Measurements from ENCODE around the gene COX10.

The COX10 gene

DNA sequence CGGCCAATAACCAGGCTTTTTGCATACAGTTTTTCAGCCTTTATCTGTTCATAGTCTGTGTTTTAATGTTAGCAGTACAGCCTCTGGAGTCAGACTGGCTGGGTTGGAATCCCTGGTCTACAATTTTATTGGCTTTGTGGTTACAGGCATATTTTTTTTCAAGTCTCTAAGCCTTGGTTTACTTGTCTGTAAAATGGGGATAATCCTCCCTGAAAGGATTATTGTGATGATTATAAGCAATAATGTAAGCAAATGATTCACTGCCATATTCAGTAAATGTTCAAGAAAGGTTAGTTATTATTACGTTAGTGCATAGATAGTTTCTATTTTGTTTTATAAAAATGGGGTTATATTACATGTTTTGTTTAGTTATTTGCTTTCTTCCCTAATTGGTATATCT is 15.7 kb downstream of the COX10 start:
- Histone ChIP-seq H3K4me2 (no peak overlapping the region), H4K20me1 (peaks cover 0 to 72% (median 37%) of the 10 kb centered on the region in 11 experiments; a peak in 16 of 22 replicates), H3K36me3 (peaks cover 15 to 56% (median 45%) of the 10 kb centered on the region in 11 experiments), H3K27ac (no peak overlapping the region), H3K4me1 (peaks cover 0 to 9% (median 7%) of the 10 kb centered on the region in 10 experiments; a peak in 12 of 20 replicates), H3K9me3 (replicated peaks in 1 of 11) (no peaks in the 10 kb centered on the region), H3K9ac (no peak overlapping the region), H3K4me3 (no peak overlapping the region), H3K27me3 (no peaks in the 10 kb centered on the region)
- TF ChIP-seq Cebpa-rat (IDR thresholded peaks at IDR 0.05): no peak

DNA sequence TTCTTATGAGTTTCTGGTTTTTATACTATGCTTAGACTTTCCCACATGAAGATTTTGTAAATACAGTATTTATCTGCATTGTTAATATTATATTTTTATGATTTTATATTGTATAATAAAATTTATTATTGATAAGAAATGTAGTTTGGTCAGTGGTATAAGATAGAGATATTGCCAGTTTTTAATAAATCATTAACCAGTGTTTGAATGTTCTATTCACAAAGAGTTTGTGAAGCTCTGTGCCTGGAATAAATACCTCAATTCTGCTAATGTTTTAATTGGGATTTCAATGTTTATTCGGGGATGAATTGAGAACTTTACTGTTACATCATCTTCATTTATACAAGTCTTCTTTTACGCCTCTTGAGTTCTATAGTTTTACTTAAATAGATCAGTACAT is 16.9 kb downstream of the COX10 start:
- no peak overlapping the region for H3K4me2 ChIP-seq
- TF ChIP-seq Cebpa-rat (IDR thresholded peaks at IDR 0.05): no peak
- no peak overlapping the region for H3K9ac ChIP-seq
- H3K27me3 ChIP-seq: no peaks in the 10 kb centered on the region
- H3K9me3 ChIP-seq (replicated peaks in 1 of 11): no peaks in the 10 kb centered on the region
- H3K27ac ChIP-seq: no peak overlapping the region
- H3K4me1 ChIP-seq: peaks cover 0 to 9% (median 7%) of the 10 kb centered on the region in 10 experiments; a peak in 12 of 20 replicates
- no peak overlapping the region for H3K4me3 ChIP-seq
- peaks cover 0 to 79% (median 46%) of the 10 kb centered on the region in 11 experiments; a peak in 16 of 22 replicates for H4K20me1 ChIP-seq
- H3K36me3 ChIP-seq: peaks cover 11 to 44% (median 33%) of the 10 kb centered on the region in 11 experiments

DNA sequence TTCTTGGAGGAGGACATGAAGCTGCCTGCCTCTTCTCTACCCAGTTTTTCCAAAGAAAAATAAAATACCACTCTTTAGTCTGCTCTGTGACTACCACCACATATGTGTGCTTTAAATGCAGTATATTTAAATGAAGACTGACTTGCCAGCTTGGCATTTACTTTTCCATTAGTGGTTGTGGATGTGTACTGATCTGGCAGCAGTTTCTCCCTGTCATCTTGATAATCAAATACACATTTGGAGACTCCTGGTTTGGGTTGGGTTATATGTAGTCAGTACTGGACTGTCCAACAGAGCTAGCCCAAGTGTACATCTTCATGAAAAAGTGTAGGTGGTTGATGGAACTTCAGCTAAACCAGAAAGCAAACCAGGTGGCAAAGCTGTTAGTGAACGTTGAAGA is 19.9 kb downstream of the COX10 start:
- H3K4me1 ChIP-seq: peaks cover 0 to 13% (median 8%) of the 10 kb centered on the region in 10 experiments; a peak in 17 of 20 replicates
- no peak overlapping the region for H3K27ac ChIP-seq
- H3K9ac ChIP-seq: no peak overlapping the region
- H3K9me3 ChIP-seq (replicated peaks in 1 of 11): no peaks in the 10 kb centered on the region
- TF ChIP-seq Cebpa-rat (IDR thresholded peaks at IDR 0.05): no peak
- H3K36me3 ChIP-seq: peaks cover 0 to 25% (median 11%) of the 10 kb centered on the region in 11 experiments; a peak in 15 of 22 replicates
- peaks cover 0 to 73% (median 38%) of the 10 kb centered on the region in 11 experiments; a peak in 15 of 22 replicates for H4K20me1 ChIP-seq
- no peaks in the 10 kb centered on the region for H3K27me3 ChIP-seq
- no peak overlapping the region for H3K4me3 ChIP-seq
- H3K4me2 ChIP-seq: no peak overlapping the region

DNA sequence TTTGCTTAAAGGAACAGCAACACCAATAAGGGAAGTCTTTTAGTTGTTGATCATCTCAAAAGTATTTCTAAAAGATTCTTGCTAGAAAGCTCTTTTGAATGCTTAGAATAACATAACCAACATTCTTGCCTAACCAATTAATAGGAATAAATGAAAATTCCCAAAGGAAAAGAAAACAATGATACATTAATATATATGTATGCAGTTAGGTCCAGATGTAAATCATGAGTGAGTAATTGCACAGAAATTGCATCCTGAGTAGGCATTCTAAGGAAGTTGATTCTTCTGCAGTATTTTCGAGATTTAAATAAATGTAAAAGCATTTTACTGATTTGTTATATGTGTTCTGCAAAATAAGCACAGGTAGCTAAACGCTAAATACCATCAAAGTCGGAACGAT is 22.1 kb downstream of the COX10 start:
- Histone ChIP-seq H3K27me3 (no peaks in the 10 kb centered on the region), H3K27ac (no peak overlapping the region)

DNA sequence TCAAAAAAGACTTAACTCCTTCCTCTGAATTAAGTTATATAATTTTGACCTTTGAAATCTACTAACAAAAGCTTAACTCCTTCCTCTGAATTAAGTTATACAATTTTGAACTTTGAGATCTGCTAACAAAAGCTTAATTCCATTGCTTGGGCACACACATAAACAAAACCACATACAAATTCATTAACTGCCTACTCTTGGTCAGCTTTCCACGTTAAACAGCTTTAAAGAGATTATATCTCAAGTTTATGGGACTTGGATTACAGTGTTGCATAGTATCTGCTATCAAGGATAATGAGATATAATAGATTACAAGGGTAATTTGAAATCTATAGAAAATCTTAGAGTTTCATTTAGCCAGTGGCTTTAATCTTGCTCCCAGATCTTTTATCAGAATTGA is 23.5 kb downstream of the COX10 start:
- TF ChIP-seq Cebpa-rat (IDR thresholded peaks at IDR 0.05): no peak
- H3K4me3 ChIP-seq: no peak overlapping the region
- peaks cover 0 to 29% (median 8%) of the 10 kb centered on the region in 11 experiments; a peak in 13 of 22 replicates for H3K36me3 ChIP-seq
- H3K4me1 ChIP-seq: peaks cover 0 to 13% (median 4%) of the 10 kb centered on the region in 10 experiments; a peak in 17 of 20 replicates
- H4K20me1 ChIP-seq: peaks cover 0 to 83% (median 43%) of the 10 kb centered on the region in 11 experiments; a peak in 15 of 22 replicates
- H3K9ac ChIP-seq: no peak overlapping the region
- H3K4me2 ChIP-seq: peak overlapping the region in 4 of 11 experiments; percentile 1 to 43 (median 6); a peak in 3 of 22 replicates
- no peaks in the 10 kb centered on the region for H3K27me3 ChIP-seq
- no peaks in the 10 kb centered on the region for H3K9me3 ChIP-seq (replicated peaks in 1 of 11)
- no peak overlapping the region for H3K27ac ChIP-seq

More for the DNA sequence above, 22.1 kb downstream of the COX10 start:
- Histone ChIP-seq H3K4me2 (no peak overlapping the region), H3K9ac (no peak overlapping the region), H3K4me3 (no peak overlapping the region), H3K36me3 (peaks cover 0 to 31% (median 13%) of the 10 kb centered on the region in 11 experiments; a peak in 16 of 22 replicates), H4K20me1 (peaks cover 0 to 87% (median 43%) of the 10 kb centered on the region in 11 experiments; a peak in 15 of 22 replicates), H3K4me1 (peaks cover 0 to 13% (median 8%) of the 10 kb centered on the region in 10 experiments; a peak in 17 of 20 replicates), H3K9me3 (replicated peaks in 1 of 11) (no peaks in the 10 kb centered on the region)
- no peak for TF ChIP-seq Cebpa-rat (IDR thresholded peaks at IDR 0.05)

DNA sequence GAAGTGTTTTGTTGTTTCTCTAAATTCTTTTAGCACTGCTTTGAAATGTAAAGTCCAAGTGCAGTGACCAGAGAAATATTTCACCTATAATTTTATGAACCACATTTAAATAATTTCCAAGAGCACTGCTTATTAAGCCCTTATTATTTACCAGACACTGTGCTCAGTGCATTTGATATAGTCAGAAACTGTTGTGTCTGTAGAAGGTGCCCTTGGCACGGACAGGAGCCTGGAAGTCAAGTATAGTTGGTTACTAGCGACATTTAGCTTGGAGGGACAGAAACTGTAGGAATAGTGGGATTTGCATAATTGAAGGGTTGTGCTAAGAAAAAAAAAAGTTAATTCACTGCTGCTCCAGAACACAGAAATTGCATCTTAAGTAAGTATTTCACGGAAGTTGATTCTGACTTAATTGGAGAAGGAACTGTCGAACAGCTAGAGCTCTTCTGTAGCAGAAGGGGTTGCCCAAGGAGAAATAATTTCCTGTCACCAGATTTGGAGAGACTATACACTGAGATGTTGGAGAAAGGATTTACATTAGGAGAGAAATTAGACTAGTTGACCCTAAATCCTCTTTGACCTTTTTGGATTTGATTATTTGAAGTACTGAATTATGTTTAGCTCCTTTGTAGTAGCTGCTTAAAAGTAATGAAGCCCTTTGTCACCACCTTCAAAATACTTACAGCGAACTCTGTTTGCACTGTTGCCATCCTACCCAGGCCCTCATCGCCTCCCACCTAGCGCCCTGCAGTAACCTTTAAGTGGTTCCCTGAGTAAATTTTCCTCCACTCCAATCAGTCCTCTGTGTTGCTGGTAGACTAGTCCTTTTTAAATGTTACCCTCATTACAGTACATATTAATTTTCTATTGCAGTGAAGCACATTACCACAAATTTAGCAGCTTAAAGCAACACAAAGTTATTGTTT is 25.6 kb downstream of the COX10 start:
- peaks cover 0 to 13% (median 0%) of the 10 kb centered on the region in 10 experiments; a peak in 5 of 20 replicates for H3K4me1 ChIP-seq
- peaks cover 0 to 24% (median 6%) of the 10 kb centered on the region in 11 experiments; a peak in 11 of 22 replicates for H3K36me3 ChIP-seq
- H3K4me3 ChIP-seq: no peak overlapping the region
- H3K9me3 ChIP-seq (replicated peaks in 1 of 11): no peaks in the 10 kb centered on the region
- TF ChIP-seq Cebpa-rat (IDR thresholded peaks at IDR 0.05): no peak
- no peaks in the 10 kb centered on the region for H3K27me3 ChIP-seq
- H3K27ac ChIP-seq: no peak overlapping the region
- no peak overlapping the region for H3K9ac ChIP-seq
- no peak overlapping the region for H3K4me2 ChIP-seq
- peaks cover 0 to 80% (median 44%) of the 10 kb centered on the region in 11 experiments; a peak in 16 of 22 replicates for H4K20me1 ChIP-seq

DNA sequence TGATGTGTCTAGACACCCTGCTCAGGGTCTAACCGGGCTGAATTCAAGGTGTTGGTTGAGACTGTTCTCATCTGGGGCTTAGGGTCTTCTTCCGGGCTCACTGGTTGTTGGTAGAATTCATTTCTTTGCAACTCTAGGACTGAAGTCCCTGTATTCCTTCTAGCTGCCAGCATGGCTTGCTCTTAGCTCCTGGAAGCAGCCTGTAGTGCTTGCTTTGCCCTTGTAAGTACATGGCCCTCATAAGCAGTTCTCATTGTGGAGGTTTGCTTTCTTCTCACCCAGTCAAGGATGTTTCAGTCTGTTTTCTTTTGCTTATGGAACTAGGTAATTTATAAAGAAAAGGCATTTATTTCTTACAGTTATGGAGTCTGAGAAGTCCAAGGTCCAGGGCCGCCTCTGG is 26.3 kb downstream of the COX10 start:
- no peak for TF ChIP-seq Cebpa-rat (IDR thresholded peaks at IDR 0.05)
- Histone ChIP-seq H3K9ac (no peak overlapping the region), H3K4me2 (no peak overlapping the region)

DNA sequence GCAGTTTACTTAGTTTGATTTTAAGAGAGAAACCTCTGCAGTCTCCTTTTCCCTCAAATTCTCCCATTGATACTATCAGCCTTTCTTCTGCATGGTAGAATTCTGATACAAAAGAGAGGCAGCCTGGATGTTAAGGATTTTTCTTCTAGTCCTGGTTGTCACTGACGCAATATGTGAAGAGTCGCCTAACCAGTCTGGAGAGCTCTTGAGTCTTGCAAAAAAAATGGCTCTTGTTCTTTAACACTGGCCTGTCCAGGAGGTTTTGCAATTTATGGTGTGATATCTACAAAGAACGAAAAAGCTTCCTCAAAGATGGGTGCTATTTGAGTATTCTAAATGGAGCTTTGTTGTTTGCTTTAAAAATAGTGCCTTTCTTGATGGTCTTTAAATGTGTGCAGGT is 28.9 kb downstream of the COX10 start:
- H3K4me1 ChIP-seq: peaks cover 0 to 5% (median 0%) of the 10 kb centered on the region in 10 experiments; a peak in 3 of 20 replicates
- peaks cover 6 to 78% (median 33%) of the 10 kb centered on the region in 11 experiments; a peak in 16 of 22 replicates for H4K20me1 ChIP-seq
- no peaks in the 10 kb centered on the region for H3K27me3 ChIP-seq
- TF ChIP-seq Cebpa-rat (IDR thresholded peaks at IDR 0.05): no peak
- no peak overlapping the region for H3K4me3 ChIP-seq
- H3K27ac ChIP-seq: no peak overlapping the region
- H3K9ac ChIP-seq: no peak overlapping the region
- peaks cover 20 to 51% (median 29%) of the 10 kb centered on the region in 11 experiments; a peak in 21 of 22 replicates for H3K36me3 ChIP-seq
- H3K9me3 ChIP-seq (replicated peaks in 1 of 11): no peaks in the 10 kb centered on the region
- H3K4me2 ChIP-seq: no peak overlapping the region

More for the DNA sequence above, 26.3 kb downstream of the COX10 start:
- H3K27me3 ChIP-seq: no peaks in the 10 kb centered on the region
- peaks cover 0 to 13% (median 0%) of the 10 kb centered on the region in 10 experiments; a peak in 5 of 20 replicates for H3K4me1 ChIP-seq
- no peaks in the 10 kb centered on the region for H3K9me3 ChIP-seq (replicated peaks in 1 of 11)
- no peak overlapping the region for H3K27ac ChIP-seq
- peaks cover 0 to 25% (median 7%) of the 10 kb centered on the region in 11 experiments; a peak in 12 of 22 replicates for H3K36me3 ChIP-seq
- peaks cover 0 to 80% (median 40%) of the 10 kb centered on the region in 11 experiments; a peak in 16 of 22 replicates for H4K20me1 ChIP-seq
- H3K4me3 ChIP-seq: no peak overlapping the region

DNA sequence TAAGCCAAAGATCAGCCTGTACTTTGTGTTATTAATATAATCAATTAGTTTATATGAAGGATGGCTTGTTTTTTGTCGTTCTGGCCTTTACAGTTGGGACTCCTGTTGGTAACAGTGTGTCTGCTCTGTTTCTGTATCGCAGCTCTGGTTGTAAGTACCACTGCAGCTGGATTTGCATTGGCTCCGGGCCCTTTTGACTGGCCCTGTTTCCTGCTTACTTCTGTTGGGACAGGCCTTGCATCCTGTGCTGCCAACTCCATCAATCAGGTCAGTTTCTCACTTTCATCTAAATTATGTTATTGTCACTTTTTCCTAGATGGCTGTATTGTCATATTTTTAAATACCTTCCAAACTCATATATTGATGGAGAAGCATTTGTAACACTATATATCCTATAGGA is 32.7 kb downstream of the COX10 start:
- no peak overlapping the region for H3K9ac ChIP-seq
- no peak overlapping the region for H3K4me3 ChIP-seq
- H3K9me3 ChIP-seq (replicated peaks in 1 of 11): no peaks in the 10 kb centered on the region
- H4K20me1 ChIP-seq: peaks cover 7 to 55% (median 25%) of the 10 kb centered on the region in 11 experiments; a peak in 14 of 22 replicates
- H3K4me1 ChIP-seq: peaks cover 0 to 6% (median 5%) of the 10 kb centered on the region in 10 experiments; a peak in 12 of 20 replicates
- H3K27me3 ChIP-seq: no peaks in the 10 kb centered on the region
- TF ChIP-seq Cebpa-rat (IDR thresholded peaks at IDR 0.05): no peak
- H3K4me2 ChIP-seq: no peak overlapping the region
- H3K27ac ChIP-seq: no peak overlapping the region
- peaks cover 24 to 44% (median 35%) of the 10 kb centered on the region in 11 experiments; a peak in 21 of 22 replicates for H3K36me3 ChIP-seq
